Endothelial cell of umbilical vein (primary cell): ENCODE data around the gene ITPRIP.

Source experiments
- POLR2A ChIP-seq: IDR thresholded peaks from 2 replicates; pipeline ENCODE4 v1.6.1; 2012; ENCODE audit warnings: low read depth, mild to moderate bottlenecking, control low read depth, low read length
- POLR2AphosphoS5 ChIP-seq: IDR thresholded peaks from 2 replicates; pipeline ENCODE4 v1.6.1; 2012; ENCODE audit warnings: low read depth, mild to moderate bottlenecking, control low read depth, low read length, moderate library complexity; ENCODE audit not compliant: insufficient read depth
- TF ChIP-seq, protein P1 (sequence below), 2 donors: IDR thresholded peaks; 1 replicate in 1 of 2; 2 replicates in 1 of 2; pipeline ENCODE4 v1.5.1; 2011; ENCODE audit warnings: low read length in 2 of 2, mild to moderate bottlenecking in 2 of 2, moderate library complexity in 2 of 2, control low read depth in 1 of 2, inconsistent platforms in 1 of 2, low read depth in 1 of 2; ENCODE audit not compliant: insufficient read depth in 1 of 2; ENCODE audit errors: extremely low read depth in 1 of 2

DNA sequence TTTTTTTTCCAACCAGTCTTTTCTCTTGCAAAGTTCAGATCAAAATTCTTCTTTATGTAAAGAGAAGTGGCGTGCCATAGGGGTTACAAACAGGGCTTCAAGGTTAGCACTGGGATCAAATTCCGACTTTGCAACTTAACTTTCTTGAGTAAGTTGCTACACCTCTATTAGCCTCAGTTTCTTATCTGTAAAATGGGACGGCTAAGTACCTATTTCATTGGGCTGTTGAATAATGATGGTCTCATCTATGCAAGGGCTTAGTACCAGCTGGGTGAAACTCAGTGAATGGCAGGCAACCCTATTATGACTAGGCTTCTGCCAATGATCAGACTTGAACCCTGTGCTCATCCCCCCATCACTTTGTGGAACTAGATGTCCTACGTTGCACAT is 33.9 kb downstream of the ITPRIP start:
- TF ChIP-seq, protein P1, sequence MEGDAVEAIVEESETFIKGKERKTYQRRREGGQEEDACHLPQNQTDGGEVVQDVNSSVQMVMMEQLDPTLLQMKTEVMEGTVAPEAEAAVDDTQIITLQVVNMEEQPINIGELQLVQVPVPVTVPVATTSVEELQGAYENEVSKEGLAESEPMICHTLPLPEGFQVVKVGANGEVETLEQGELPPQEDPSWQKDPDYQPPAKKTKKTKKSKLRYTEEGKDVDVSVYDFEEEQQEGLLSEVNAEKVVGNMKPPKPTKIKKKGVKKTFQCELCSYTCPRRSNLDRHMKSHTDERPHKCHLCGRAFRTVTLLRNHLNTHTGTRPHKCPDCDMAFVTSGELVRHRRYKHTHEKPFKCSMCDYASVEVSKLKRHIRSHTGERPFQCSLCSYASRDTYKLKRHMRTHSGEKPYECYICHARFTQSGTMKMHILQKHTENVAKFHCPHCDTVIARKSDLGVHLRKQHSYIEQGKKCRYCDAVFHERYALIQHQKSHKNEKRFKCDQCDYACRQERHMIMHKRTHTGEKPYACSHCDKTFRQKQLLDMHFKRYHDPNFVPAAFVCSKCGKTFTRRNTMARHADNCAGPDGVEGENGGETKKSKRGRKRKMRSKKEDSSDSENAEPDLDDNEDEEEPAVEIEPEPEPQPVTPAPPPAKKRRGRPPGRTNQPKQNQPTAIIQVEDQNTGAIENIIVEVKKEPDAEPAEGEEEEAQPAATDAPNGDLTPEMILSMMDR (IDR thresholded peaks at IDR 0.05; ENCODE audit: extremely low read depth in 1 of 2, insufficient read depth in 1 of 2, low read depth in 1 of 2, low read length in 2 of 2), result no peak
- no peak for TF ChIP-seq POLR2A
- no peak for TF ChIP-seq POLR2AphosphoS5
